Heart left ventricle (tissue), 13 donors: ENCODE data around the gene IL11.

Experiments
- POLR2A ChIP-seq, 2 donors: fragments of 450-650 bp; IDR thresholded peaks; one replicate each; pipeline ENCODE4 v1.6.1; 2017; ENCODE audit warnings: antibody characterized with exemption in 2 of 2, mild to moderate bottlenecking in 2 of 2, moderate library complexity in 2 of 2
- TF ChIP-seq, protein P1 (sequence below), 12 donors: fragments of 200-600 bp; sonication (generic) in 4 of 12; IDR thresholded peaks; one replicate each; pipeline versions ENCODE4 v1.5.0 to v1.8.0; 2018 to 2022; ENCODE audit warnings: antibody characterized with exemption in 12 of 12, mild to moderate bottlenecking in 5 of 12
- donor health status: ischemic (EF 13 %, LVEDD 7.1; RV severe dilation, severe dysfunction).
- donor health status: DM: no; HTN: yes; CAD: no.
- donor health status: DM: no; HTN: no; CAD: no.
- donor health status: ischemic (EF 25% LVEDD 6.9; RV normal size, moderate dysfunction).
- donor health status: ischemic (EF 25% LVEDD 5.7; RV mildly dilated, moderate dysfunction).
- donor health status: ischemic (EF 35%, LVEDD 5.7; RV mildly dilated, moderate dysfunction).
- donor health status: nonischemic (EF 11% LVEDD 7.7; RV severe dilation, severe dysfunction).
- donor health status: DM: yes; HTN: yes; CAD: no.
- donor health status: PGD.
- donor health status: ischemic (EF 29% LVEDD 5.4; RV normal size, mild dysfunction).
- donor health status: nonischemic (EF 23%, LVEDD 6.1; RV moderate dilation, normal function).

DNA sequence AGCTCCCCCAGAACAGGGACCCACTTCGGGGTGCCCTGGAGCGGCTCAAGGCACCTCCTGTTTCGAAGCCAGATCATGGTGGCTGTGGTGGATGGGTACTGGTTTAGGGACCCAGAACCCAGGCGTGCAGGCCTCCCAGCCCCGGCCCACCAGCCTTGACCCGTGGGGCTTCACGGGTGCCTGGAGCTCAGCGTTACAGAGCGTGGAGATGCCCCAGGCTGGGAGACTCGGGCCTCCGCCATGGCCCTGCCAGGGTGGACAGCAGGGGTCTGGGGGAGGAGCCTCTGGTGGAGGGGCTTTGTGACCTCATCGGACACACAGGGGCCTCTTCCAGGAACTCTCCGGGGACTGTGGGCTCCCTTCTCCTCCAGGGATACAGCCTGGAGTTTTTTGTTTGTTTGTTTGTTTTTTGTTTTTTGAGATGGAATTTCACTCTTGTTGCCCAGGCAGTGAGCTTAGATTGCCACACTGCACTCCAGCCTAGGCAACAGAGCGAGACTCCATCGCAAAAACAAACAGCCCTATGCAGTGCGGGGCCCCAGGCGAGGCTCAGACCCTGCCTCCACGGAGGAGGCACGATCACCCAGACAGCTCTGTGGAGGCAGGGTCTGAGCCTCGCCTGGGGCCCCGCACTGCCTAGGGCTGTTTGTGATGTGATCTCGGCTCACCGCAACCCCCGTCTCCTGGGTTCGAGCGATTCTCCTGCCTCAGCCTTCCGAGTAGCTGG is 7.1 kb downstream of the IL11 start, which contains the start of gene GARIN5B:
- TF ChIP-seq, protein P1, sequence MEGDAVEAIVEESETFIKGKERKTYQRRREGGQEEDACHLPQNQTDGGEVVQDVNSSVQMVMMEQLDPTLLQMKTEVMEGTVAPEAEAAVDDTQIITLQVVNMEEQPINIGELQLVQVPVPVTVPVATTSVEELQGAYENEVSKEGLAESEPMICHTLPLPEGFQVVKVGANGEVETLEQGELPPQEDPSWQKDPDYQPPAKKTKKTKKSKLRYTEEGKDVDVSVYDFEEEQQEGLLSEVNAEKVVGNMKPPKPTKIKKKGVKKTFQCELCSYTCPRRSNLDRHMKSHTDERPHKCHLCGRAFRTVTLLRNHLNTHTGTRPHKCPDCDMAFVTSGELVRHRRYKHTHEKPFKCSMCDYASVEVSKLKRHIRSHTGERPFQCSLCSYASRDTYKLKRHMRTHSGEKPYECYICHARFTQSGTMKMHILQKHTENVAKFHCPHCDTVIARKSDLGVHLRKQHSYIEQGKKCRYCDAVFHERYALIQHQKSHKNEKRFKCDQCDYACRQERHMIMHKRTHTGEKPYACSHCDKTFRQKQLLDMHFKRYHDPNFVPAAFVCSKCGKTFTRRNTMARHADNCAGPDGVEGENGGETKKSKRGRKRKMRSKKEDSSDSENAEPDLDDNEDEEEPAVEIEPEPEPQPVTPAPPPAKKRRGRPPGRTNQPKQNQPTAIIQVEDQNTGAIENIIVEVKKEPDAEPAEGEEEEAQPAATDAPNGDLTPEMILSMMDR (IDR thresholded peaks at IDR 0.05), result no peak
- no peak for TF ChIP-seq POLR2A (IDR thresholded peaks at IDR 0.05)
